Right atrium auricular region (tissue), 2 donors: ENCODE data around the gene GABBR2. TPM values are rescaled to one million over a fixed set of nuclear protein-coding genes. Genes with fewer than 3 reads are reported as not detected.
"Not testable (repeated sequence)": the region's sequence is repeated elsewhere in the genome, so short reads cannot be mapped to it uniquely, and the experiment has no call there.

Source experiments
- DNase-seq: peaks from one replicate; pipeline ENCODE4 v3.0.0-alpha.2; 2019; ENCODE audit warnings: low spot score
- H3K27ac ChIP-seq, 2 donors: fragments of 200-600 bp; sonication (generic); 1 replicate in 1 of 2; 2 replicates in 1 of 2; pipeline ENCODE4 v1.5.1; 2016 to 2019
- H3K27me3 ChIP-seq, 2 donors: fragments of 200-600 bp; sonication (generic); one replicate each; pipeline versions ENCODE4 v1.5.1 to v1.6.0; 2017 to 2019
- H3K36me3 ChIP-seq: fragments of 200-600 bp; sonication (generic); one replicate; pipeline ENCODE4 v1.5.1; 2016
- H3K4me1 ChIP-seq, 2 donors: fragments of 200-600 bp; sonication (generic); one replicate each; pipeline versions ENCODE4 v1.5.1 to v1.6.0; 2017 to 2019
- H3K4me3 ChIP-seq, 2 donors: fragments of 200-600 bp; sonication (generic); 1 replicate in 1 of 2; 2 replicates in 1 of 2; pipeline ENCODE4 v1.5.1; 2017 to 2019; ENCODE audit warnings: mild to moderate bottlenecking in 1 of 2, moderate library complexity in 1 of 2
- H3K9me3 ChIP-seq, 2 donors: fragments of 200-600 bp; sonication (generic); one replicate each; pipeline ENCODE4 v1.5.1; 2019
- CTCF ChIP-seq, 2 donors: fragments of 200-600 bp; sonication (generic); IDR thresholded peaks; one replicate each; pipeline ENCODE4 v1.5.1; 2019; ENCODE audit warnings: antibody characterized with exemption in 2 of 2
- total RNA-seq, 2 donors: library from RNA; depleted of rRNA; stranded (reverse); fragments of >200 nt; gene quantifications; one replicate each; pipeline ENCODE4 v1.1.0, GENCODE V29; 2016

Gene GABBR2
- total RNA-seq, 2 donors from 2014 or later: 0.22 TPM; not detected in 1

GRCh38 chr9:98290411-98290810 is 418.3 kb downstream of the GABBR2 start:
- H3K27ac ChIP-seq: no peak overlapping the region
- DNase-seq: no peak
- H3K4me1 ChIP-seq: no peaks in the 10 kb centered on the region
- TF ChIP-seq CTCF (IDR thresholded peaks at IDR 0.05): no peak
- no peak overlapping the region for H3K4me3 ChIP-seq
- H3K36me3 ChIP-seq: no peaks in the 10 kb centered on the region
- no peaks in the 10 kb centered on the region for H3K27me3 ChIP-seq
- no peaks in the 10 kb centered on the region for H3K9me3 ChIP-seq

GRCh38 chr9:98289614-98290201 is 419.0 kb downstream of the GABBR2 start:
- Histone ChIP-seq H3K36me3 (no peaks in the 10 kb centered on the region), H3K27me3 (no peaks in the 10 kb centered on the region), H3K27ac (no peak overlapping the region), H3K4me1 (no peaks in the 10 kb centered on the region), H3K4me3 (no peak overlapping the region), H3K9me3 (no peaks in the 10 kb centered on the region)
- DNase-seq: no peak
- no peak for TF ChIP-seq CTCF (IDR thresholded peaks at IDR 0.05)

GRCh38 chr9:98288881-98289280 is 419.9 kb downstream of the GABBR2 start:
- Histone ChIP-seq H3K9me3 (no peaks in the 10 kb centered on the region), H3K27me3 (no peaks in the 10 kb centered on the region), H3K36me3 (no peaks in the 10 kb centered on the region), H3K4me1 (no peaks in the 10 kb centered on the region), H3K4me3 (no peak overlapping the region), H3K27ac (no peak overlapping the region)
- no peak for TF ChIP-seq CTCF (IDR thresholded peaks at IDR 0.05)
- no peak for DNase-seq

GRCh38 chr9:98287384-98287783 is 421.4 kb downstream of the GABBR2 start:
- no peaks in the 10 kb centered on the region for H3K36me3 ChIP-seq
- H3K27ac ChIP-seq: no peak overlapping the region
- H3K27me3 ChIP-seq: no peaks in the 10 kb centered on the region
- no peak overlapping the region for H3K4me3 ChIP-seq
- DNase-seq: no peak
- TF ChIP-seq CTCF (IDR thresholded peaks at IDR 0.05): no peak
- H3K4me1 ChIP-seq: no peaks in the 10 kb centered on the region
- H3K9me3 ChIP-seq: no peaks in the 10 kb centered on the region

GRCh38 chr9:98285446-98285845 is 423.3 kb downstream of the GABBR2 start:
- Histone ChIP-seq H3K27ac (no peak overlapping the region), H3K4me3 (no peak overlapping the region), H3K9me3 (no peaks in the 10 kb centered on the region), H3K4me1 (no peaks in the 10 kb centered on the region), H3K36me3 (no peaks in the 10 kb centered on the region), H3K27me3 (no peaks in the 10 kb centered on the region)
- no peak for TF ChIP-seq CTCF (IDR thresholded peaks at IDR 0.05)
- DNase-seq: no peak

- Histone ChIP-seq H3K36me3 (no peaks in the 10 kb centered on the region), H3K27me3 (no peaks in the 10 kb centered on the region), H3K9me3 (no peaks in the 10 kb centered on the region), H3K4me1 (no peaks in the 10 kb centered on the region), H3K27ac (no peak overlapping the region), H3K4me3 (no peak overlapping the region)
- TF ChIP-seq CTCF (IDR thresholded peaks at IDR 0.05): no peak
- no peak for DNase-seq
Observed at GRCh38 chr9:98284754-98285153, 424.0 kb downstream of the GABBR2 start.

GRCh38 chr9:98283143-98283542 is 425.6 kb downstream of the GABBR2 start:
- not testable (repeated sequence) for H3K9me3 ChIP-seq, DNase-seq, H3K4me1 ChIP-seq, H3K36me3 ChIP-seq, H3K27me3 ChIP-seq, H3K27ac ChIP-seq, H3K4me3 ChIP-seq
